Measurements from ENCODE around the gene RGCC. TPM values are rescaled to one million over a fixed set of nuclear protein-coding genes. Genes with fewer than 3 reads are reported as not detected.

RGCC gene
- total RNA-seq, 4 donors from 2014 or later: 4.6 to 65.2 (median 10.8) TPM

- Histone ChIP-seq H3K36me3 (no peaks in the 10 kb centered on the region), H3K4me3 (no peak overlapping the region), H3K27ac (no peak overlapping the region), H3K9me3 (no peaks in the 10 kb centered on the region), H3K27me3 (no peaks in the 10 kb centered on the region), H3K4me1 (no peaks in the 10 kb centered on the region)
- TF ChIP-seq CTCF (IDR thresholded peaks at IDR 0.05) (no peak), POLR2A (IDR thresholded peaks at IDR 0.05) (no peak)
- peak in 1 of 3 donors; percentile 35 for DNase-seq
Observed at GRCh38 chr13:41520016-41520659, 62.8 kb downstream of the RGCC start.

Other genes starting within 250 kb of the RGCC start
- 10 to 100 TPM; 10.7 to 29.6 (median 21.4) TPM for gene MTRF1, start 194.0 kb upstream of the RGCC start, total RNA-seq
- 10 to 100 TPM; 11.6 to 74.3 (median 16.6) TPM for gene NAA16, start 146.3 kb upstream of the RGCC start, total RNA-seq

All from Peyer's patch (tissue), 4 donors.